Ureter (tissue), 1 donor: ENCODE measurements around the gene RELL1. TPM values are rescaled to one million over a fixed set of nuclear protein-coding genes. Genes with fewer than 3 reads are reported as not detected.
A peak's percentile ranks its signal among the peaks of the same experiment; 100 is the strongest.

Experiments used
- DNase-seq: peaks from one replicate; pipeline ENCODE4 v3.0.0-alpha.2; 2020; ENCODE audit warnings: low spot score
- total RNA-seq: library from RNA; stranded (reverse); gene quantifications from one replicate; pipeline ENCODE4 v1.2.4, GENCODE V29; 2023
- donor health status: DM: yes; HTN: yes; CAD: no.

RELL1 gene
- total RNA-seq, 1 donor from 2014 or later, result 23.4 TPM

DNA sequence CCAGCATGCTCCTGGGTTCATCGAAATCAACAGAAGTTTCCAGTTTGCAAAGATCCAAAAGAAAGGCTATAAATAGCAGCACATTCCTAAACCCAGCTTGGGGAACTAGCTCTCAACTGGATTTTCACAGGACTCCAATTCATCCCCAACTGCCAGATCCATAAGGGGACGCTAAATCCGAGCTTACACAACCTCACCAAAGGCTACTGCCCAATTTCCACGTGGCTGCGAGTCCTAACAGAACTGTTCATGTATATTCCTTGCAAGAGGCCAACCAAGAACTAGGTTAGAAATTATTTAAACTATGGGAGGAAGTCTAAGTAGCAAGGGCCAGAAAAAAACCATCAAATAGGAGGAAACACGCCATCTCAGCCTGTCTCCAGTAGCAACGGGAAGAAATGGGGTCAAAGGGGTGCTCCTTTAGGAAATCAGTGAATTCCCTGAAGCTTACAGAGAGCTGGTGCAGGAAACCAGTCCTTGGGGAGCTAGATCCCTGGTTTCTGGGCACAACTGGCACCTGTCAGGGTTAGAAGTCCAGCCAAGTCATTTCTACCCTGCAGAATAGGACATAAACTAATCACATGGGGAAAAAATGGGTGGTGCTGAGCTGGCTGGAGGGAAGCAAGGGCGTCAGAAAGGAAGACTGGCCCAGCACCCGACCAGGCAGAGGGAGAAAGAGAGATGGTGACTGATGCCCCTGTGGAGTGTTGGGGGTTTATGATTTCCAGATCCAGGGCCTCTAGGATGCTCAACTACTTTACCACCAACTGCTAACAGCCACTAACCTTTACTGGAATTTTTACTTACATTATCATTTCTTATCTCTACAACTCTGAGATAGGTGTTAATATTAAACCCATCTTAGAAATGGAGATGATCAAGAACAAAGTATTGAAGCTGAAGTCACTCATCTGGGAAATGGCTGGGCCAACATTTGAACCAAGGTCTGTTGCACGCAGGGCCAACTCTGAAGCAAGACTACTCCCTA is 20.5 kb downstream of the RELL1 start:
- DNase-seq, result no peak

DNA sequence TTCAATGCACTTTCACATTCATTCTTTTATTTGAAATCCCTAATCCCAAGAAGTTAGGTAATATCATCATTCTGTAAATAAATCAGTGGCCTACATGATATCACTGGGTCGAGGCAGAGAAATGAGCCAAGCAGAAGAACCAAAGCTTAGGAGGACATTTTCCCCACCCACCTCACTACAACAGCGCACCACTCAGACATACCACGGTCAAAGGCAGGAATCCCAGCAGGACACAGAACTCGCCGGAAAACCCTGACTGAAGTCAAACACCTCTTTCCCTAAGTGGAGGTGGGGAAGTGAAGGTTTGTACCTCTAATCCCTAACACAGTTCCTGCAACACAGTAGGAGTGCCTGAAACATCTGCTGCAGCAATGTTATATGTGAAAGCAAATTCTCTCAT is 21.5 kb downstream of the RELL1 start:
- DNase-seq, result no peak

DNA sequence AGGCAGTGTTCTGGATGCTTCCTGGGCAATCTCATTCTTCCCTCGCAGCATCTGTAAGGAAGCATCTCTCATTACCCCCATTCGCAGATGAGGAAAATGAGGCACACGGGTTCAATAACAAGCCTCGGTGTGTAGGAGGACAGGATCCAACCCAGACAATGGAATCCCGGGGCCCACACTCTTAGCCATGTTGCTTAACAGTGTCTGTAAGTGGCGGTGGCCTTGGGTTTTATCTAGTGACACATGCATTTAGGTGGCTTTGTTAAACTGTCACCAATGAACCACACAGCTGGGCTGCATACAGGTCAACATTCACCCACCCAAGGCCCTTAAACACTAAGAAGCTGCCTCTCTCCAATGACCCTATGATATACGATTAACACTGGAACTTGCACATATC is 22.6 kb downstream of the RELL1 start:
- DNase-seq, result no peak

DNA sequence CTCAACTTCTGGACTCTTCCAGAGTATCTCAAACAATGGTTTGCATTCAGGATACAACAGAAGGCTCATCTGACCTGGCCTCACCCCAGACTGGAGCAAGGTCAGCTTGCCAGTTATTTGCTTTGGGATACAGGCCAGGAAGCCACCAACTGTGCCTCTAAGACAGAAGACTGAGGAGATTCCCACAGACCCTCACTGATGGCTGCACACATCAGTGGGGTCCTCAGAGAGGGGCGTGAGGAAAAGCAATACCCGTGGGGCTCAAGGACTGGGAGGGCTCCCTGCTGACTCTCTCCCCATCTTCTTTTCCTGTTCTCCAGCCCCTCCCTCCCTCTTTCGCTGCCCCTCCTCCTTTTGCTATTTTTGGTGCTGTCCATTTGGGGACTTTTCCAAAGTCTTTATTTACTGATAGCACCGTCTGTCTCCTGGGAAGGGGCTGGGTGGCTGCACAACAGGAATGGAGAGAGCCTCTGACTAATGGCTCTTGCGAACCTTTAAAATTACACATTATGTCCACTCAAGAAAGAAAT is 23.2 kb downstream of the RELL1 start:
- no peak for DNase-seq

DNA sequence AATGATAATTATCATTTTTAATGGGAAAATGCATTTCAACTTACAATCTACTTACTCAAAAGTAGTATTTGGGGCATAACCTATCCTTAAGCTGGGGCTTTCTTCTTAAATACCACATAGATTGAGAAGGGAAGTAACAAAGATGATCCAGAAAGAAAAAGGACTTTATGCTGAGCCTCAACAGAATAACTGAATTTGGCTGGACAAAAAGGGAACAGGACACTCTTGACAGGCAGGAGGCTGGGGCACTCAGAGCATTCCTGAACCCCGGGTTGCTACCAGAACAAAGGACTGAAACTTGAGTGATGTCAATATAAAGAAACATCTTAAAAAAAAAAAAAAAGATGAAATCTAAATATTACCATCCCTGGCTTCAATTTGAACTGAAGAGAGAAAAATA is 23.9 kb downstream of the RELL1 start:
- no peak for DNase-seq

DNA sequence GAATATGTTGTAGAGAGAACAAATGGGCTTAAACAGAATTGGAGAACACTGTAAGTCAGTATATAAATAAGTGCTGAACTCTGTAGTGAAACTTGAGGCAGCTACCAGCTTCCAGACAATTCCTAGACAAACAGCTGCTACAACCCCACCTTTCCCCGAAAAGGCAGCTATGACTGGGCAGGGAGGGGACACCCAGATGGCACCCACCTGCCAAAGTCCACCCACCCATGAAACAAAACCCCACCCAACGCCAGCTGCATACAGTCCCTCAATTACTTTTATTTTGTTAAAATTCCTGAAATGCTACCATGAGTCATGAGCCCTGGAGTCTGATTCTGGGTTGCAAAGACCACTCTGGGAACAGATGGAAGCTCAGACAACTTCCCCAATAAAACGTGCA is 24.4 kb downstream of the RELL1 start:
- DNase-seq, result no peak

DNA sequence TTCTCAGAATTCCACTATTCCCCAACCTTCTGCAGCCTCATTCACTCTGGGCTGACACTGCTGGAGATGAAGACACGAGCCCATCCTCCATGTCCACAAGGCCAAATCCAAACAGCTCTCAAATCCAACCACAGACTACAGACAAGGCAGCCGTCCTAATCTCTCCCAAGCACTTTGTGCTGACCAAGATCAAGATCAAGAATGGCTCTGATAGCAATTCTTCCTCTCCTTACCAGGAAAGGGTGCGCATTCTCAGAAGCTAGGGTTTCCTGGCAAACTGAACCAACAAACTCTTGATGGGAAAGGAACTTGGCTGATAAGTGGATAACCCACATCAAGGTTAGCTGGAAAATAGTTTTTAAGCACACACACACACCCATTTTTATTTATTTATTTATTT is 26.5 kb downstream of the RELL1 start:
- no peak for DNase-seq

DNA sequence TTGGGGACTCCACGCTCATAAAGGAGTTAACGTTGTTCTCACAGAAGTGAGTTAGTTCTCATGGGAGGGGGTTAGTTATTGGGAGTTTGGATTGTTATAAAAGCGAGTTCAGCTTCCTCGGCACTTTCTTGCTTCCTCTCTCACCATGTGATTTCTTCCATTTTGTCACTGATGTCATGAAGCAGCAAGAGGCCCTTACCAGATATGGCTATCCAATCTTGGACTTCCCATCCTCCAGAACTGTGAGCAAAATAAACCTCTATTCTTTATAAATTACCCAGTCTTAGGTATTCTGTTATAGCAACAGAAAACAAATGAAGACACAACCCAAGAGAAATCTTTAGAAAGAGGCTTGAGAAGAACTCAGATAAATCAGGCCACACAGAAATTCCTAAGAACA is 29.5 kb downstream of the RELL1 start:
- DNase-seq, result no peak

DNA sequence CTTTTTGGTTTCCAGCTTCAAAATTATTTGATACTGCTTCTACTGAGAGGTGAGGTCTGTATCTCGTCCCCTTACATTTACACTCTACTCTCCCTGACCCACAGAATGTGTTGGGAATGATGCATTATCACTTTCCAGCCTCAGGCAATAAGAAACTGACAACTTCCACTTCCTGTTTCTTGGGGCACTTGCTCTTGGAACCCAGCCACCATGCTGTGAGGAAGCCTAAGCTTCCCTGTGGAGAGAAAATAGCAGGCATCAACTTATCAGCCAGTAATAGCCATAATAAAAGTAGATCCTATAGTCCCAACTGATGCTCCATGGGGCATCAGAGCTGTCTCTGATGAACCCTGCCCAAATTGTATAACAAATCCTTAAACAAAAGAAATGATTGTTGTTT is 32.6 kb downstream of the RELL1 start:
- DNase-seq, result no peak

DNA sequence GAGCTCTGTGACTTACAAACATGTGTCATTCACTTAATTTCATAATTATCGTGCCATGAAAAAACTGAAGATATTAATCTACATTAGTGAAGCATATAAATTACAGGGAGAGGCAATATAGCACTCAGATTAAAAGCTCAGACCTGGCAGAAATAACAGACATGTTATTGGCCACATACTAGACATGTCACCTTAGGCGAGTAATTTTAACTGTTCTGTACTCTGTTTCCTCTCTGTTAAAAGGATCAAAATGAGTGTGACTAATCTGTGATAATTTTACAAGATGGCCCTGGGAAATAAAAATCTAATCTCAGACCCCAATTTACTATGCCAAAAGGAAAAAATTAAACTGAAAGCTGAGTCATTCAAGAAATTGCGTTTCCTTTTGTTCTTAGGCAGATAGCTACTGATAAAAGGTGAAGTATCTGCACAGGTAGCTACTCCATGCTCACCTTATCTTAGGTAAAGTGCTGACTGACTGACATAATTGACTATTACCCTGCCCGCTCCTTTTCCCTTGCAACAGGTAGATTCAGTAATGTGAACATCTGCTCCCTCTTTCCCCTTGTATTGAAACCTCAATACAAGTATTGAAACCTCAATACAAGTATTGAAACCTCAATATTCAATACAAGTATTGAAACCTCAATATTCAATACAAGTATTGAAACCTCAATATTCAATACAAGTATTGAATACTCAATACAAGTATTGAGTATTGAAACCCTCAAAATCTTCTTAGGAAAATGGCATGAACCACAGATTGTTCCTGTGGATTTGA is 33.2 kb downstream of the RELL1 start:
- no peak for DNase-seq

DNA sequence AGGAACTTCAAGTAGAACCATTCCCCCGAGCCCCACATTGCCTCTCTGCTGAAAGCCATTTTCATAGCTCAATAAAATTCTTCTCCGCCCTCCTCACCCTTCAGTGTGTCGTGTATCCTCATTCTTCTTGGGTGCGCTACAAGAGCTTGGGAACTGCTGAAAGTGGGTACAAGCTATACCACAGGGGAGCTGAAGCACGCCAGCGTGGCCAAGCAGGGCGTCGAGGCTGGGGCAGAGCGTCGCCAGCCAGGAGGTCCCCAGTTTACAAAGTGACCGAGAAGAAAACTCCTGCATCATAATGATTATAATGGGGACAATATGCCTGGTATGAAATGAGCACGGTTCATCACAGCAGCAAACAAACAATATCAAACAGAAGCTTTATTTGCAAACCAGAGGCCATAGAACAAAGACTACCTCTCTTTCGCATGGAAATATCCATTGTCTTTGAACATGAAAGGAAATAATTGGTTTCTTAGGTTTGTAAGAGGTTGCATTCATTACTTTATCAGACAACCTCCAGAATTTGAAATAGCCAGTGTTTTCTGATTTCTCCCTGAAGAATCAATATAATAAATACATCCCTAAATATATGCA is 34.3 kb downstream of the RELL1 start:
- no peak for DNase-seq

DNA sequence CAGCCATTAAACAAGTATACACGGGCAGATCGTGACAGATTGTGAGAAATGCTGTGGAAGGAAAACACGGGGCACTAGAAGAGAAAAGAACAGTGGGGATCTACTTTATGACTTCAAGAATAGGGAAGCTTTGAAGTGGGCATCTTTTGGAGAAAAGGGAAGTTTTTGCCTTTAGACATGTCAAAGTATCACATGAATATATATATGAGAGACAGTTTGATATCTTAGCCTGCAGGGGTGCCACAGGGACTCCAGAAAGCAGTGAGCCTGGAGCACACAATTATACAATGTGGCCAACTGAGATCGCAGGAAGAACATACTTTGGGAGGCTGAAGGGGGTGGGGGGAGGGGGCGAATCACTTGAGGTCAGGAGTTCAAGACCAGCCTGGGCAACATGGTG is 35.7 kb downstream of the RELL1 start:
- DNase-seq, result no peak

DNA sequence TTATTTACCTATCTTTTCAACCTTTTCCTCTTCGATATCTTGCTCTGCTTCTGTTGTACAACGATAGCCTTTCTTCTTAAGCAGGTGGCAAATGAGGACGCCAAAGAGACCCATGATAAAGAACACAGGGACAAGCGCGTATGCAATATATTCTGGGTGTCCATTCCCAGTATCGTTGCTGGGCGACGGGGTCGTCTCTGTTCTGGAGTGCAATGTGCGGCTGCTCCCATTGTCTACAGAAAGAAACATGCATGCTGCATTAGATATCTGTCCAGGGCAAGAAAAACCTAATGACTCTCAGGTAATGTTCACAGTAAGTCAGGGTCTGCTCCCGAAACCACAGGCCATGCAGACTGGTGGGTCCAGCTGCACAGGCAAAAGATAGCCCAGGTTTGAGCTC is 36.9 kb downstream of the RELL1 start:
- DNase-seq, result no peak

DNA sequence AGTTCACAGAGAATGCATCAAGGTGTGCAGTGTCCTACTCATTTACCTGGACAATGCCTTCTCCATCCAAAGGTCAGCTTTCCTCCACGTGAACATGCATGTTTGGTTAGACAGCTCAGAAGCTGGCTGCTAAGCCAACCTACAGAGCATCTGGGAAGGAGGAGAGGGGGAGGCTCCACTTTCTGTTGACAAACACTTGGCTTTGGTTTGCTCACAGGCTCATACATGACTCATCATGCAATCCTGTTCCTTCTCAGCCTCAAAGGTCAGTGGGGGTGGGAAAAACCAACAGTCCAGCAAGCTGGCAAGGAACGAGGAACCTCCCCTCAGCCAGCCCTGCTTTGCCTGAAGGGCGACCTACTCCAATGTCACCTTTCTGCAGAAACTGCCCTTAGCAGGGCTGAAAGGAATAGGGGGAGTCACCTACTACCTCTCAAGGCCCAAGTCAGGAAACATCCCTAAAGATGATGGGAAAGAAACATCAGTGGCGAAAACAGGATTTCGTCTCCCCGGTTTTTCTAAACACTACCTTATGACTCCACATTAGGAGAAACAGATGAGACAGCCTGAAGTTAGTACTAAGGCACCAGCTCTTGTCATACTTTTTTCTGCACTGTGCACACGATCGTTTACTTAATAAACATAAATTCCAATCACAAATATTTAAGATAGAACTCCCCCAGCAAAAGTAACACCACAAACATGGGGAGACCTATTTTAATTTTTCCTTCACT is 37.9 kb downstream of the RELL1 start:
- DNase-seq, result peak; percentile 75

DNA sequence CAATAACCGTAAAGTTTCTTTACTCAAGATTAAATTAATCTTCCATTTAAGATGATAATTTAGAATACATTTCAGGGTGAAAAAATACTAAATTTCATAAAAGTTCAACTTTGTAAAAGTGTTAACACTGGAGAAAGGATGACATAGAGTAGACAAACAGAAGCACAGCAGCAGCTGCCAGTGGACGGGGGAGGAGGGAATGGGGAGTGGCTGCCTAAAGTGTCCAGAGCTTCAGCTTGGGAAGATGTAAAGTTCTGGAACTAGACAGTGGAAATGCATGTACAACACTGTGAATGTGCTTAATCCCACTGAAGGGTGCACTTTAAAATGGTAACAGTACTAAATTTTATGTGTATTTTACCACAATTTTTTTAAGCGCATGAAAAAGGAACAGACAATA is 39.9 kb downstream of the RELL1 start:
- no peak for DNase-seq

DNA sequence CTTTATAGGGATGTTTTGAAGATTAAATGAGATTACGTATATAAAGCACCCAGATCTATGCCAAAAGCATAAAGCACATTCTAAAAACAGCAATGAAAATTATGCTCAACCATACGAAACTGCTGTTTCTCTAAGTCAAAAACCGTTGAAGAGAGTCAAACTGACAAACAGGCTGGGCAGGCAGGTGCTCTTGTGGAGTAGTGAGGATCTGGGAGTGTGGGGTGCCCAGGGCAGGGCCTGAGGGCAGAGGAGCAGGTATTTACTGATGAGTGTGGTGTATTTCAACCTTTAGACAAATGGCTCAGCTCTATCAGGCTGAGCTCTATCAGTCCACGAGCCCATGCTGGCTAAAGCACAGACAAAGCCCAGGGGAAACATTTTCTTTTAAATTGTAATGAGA is 40.4 kb downstream of the RELL1 start:
- no peak for DNase-seq

DNA sequence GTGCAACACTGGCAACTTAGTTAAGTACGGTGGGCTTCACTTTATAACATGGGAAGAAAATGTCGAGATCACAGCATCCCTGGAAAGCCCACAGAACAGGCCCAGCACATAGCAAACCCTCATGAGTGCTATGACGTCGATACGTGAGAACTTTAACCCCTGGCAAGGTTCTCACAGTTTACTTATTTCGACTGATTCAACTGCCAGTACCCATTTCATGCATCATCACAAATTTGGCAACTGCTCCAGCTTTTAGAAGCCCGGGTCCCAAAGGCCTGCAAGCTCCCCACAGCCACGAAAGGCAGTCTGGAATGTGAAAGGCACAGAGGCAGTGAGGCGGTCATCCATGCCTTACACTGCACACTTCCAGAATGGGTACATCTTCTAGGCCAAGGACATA is 41.2 kb downstream of the RELL1 start:
- no peak for DNase-seq

DNA sequence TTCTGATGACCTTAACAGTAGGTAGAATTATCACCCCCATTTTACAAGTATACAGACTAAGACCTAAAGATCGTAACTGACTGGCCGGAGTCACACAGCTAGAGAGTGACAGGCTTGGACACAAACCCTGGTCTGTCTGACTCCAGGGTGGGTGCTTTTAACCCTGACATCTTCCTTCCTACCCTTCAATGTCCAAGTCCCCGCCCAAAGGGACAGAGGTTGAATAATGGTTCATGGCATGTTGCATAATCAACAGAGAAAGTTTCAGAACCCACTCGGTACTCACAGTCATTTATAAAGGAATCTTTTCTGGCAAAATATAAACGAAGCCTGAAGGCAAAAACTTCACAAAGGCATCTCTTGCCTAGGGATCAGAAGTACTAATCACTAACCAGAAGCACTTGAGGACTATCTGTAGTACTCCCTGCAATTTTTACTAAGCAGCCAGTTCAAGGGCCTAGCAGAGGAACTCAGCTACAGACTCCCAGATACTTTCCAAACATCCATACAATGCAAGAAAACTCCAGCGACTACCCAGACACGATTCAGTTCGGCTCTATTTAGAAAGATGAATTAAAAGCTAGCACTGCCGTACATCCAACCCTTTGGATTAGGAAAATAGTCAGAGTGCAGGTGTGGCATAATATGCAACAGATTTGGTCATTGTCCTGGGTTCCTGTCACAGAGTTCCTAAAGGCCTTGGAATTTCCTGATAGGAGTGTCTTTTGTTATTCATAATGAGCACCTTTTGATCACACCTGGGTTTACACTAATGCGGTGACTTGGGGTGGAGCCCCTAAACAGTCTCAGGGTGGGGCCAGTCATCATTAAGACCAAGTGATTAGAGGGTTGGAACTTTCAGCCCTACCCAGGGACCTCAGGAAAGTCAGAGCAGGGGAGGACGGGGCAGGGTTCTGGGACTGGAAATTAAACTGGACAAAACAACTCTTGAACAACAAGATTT is 44.0 kb downstream of the RELL1 start:
- DNase-seq, result no peak

DNA sequence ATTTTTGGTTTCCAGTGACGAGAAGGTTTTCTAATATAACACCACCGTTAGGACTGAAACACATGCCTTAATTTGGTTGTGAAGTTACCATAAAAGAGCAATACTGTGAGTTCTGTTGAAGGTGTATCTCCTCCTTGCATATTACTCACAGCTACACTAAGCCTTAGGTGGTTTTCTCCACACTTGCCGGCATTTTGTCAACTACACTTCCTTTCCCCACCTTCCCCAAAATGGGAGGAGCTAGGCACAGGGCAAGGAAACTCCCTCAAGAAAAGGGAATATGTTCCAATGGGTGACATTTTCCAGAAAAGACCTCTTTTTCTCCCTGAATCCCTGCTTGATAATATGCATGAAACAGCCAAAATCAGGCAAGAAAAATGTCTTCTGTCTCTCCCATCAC is 44.8 kb downstream of the RELL1 start:
- DNase-seq, result no peak

DNA sequence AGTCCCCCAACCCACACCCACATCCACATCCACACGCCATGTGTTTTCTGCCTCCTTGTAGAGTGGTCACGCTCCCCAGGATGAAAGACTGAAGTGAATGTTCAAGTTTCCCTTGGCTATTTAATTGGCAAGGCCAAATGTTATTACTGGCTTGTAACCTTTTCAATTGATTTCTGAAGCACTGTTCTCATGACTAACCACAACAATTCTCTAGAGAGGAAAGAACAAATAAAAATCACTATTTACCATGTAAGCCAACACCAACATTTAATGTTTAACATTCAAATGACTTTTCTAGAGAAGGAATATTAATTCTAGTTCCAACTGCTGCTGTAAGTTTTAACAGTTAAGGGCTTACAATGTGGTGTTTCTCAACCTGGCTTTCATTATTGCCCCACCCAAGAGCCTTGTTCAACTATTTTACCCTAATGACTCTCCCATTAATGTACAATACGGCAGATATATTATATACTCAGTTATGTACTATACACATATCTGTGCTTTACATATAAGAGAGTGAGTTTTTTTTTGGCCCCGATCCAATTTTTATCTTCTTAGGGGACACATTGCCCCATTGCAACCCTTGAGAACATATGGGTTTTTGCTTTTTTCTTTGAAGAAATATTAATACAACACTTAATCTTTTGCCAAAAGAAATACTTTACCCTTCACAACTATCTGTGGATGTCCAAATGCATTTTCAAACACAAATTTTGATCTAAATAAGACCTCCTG is 46.5 kb downstream of the RELL1 start:
- DNase-seq, result no peak
